GM18526 (cell line): ENCODE data around the gene ADIG.

Experiments
- POLR2A ChIP-seq: IDR thresholded peaks from 3 replicates; pipeline ENCODE4 v1.6.1; 2011; ENCODE audit not compliant: insufficient read length; ENCODE audit errors: extremely low read depth

ADIG gene

GRCh38 chr20:38588303-38588702, 7.3 kb downstream of the ADIG start:
- no peak for TF ChIP-seq POLR2A

GRCh38 chr20:38589351-38589750, 8.4 kb downstream of the ADIG start:
- TF ChIP-seq POLR2A = no peak

- no peak for TF ChIP-seq POLR2A
Observed at GRCh38 chr20:38589967-38590675, 9.1 kb downstream of the ADIG start.

- TF ChIP-seq POLR2A = no peak
Observed at GRCh38 chr20:38590676-38591473, 9.9 kb downstream of the ADIG start.

GRCh38 chr20:38591474-38592410, 10.7 kb downstream of the ADIG start:
- no peak for TF ChIP-seq POLR2A

- TF ChIP-seq POLR2A = no peak
Observed at GRCh38 chr20:38599410-38599882, 18.4 kb downstream of the ADIG start.

GRCh38 chr20:38600057-38600456, 19.1 kb downstream of the ADIG start:
- no peak for TF ChIP-seq POLR2A

GRCh38 chr20:38601216-38602184, 20.5 kb downstream of the ADIG start, which contains the start of gene ARHGAP40:
Gene ARHGAP40, plus strand, starts transcription at chr20:38601809.
- TF ChIP-seq POLR2A = no peak

- TF ChIP-seq POLR2A = no peak
Observed at GRCh38 chr20:38602185-38602581, 21.2 kb downstream of the ADIG start.

GRCh38 chr20:38603286-38603685, 22.3 kb downstream of the ADIG start:
- TF ChIP-seq POLR2A = no peak

- no peak for TF ChIP-seq POLR2A
Observed at GRCh38 chr20:38604873-38605303, 23.9 kb downstream of the ADIG start.

GRCh38 chr20:38607351-38607750, 26.4 kb downstream of the ADIG start:
- no peak for TF ChIP-seq POLR2A

- no peak for TF ChIP-seq POLR2A
Observed at GRCh38 chr20:38608188-38608587, 27.2 kb downstream of the ADIG start.

- no peak for TF ChIP-seq POLR2A
Observed at GRCh38 chr20:38609815-38610214, 28.8 kb downstream of the ADIG start.

- no peak for TF ChIP-seq POLR2A
Observed at GRCh38 chr20:38610521-38610920, 29.5 kb downstream of the ADIG start.
